ENCODE data around the gene AQP12B. TPM values are rescaled to one million over a fixed set of nuclear protein-coding genes. Genes with fewer than 3 reads are reported as not detected.

Gene AQP12B
- total and polyA plus RNA-seq, 2 of the 8 experiments (the other 6 are each of a cell fraction or from before 2014, with no cell fraction given), result not detected

GRCh38 chr2:240713071-240713927, 30.6 kb upstream of the AQP12B start (continued):
- TF ChIP-seq CBX5 (IDR thresholded peaks at IDR 0.05; ENCODE audit: low read depth, low read length) (no peak), KDM1A (IDR thresholded peaks at IDR 0.05; ENCODE audit: borderline replicate concordance, low read length) (no peak), TAF7 (optimal IDR thresholded peaks at IDR 0.05; ENCODE audit: borderline replicate concordance, low read depth, low read length) (no peak), SIN3A (conservative IDR thresholded peaks at IDR 0.05 in 1 of 2, IDR thresholded peaks at IDR 0.05 in 1 of 2; ENCODE audit: low read depth in 1 of 2, low read length in 2 of 2) (no peak), CREB1 (IDR thresholded peaks at IDR 0.05) (no peak), GABPA (IDR thresholded peaks at IDR 0.05; ENCODE audit: borderline replicate concordance, insufficient read depth, low read length) (no peak), TCF12 (IDR thresholded peaks at IDR 0.05; ENCODE audit: low read depth, low read length) (no peak), YY1 (IDR thresholded peaks at IDR 0.05; ENCODE audit: low read depth, low read length) (no peak), CHD2 (IDR thresholded peaks at IDR 0.05; ENCODE audit: low read length) (no peak)
